Mesenchymal stem cell (in vitro differentiated cells and primary cell): ENCODE measurements around the gene MORC4.

Source experiments
- DNase-seq: peaks from one replicate; pipeline ENCODE4 v3.0.0-alpha.2; 2013
- H2AFZ ChIP-seq: one replicate; pipeline ENCODE4 v1.6.1; 2013; ENCODE audit warnings: low read depth, mild to moderate bottlenecking, control low read depth, inconsistent platforms, low read length, moderate library complexity
- H2AK5ac ChIP-seq: 2 replicates; pipeline ENCODE4 v1.6.1; 2013; ENCODE audit warnings: low read length, moderate library complexity, mild to moderate bottlenecking, inconsistent platforms; ENCODE audit not compliant: severe bottlenecking
- H2BK120ac ChIP-seq: one replicate; pipeline ENCODE4 v1.6.1; 2013; ENCODE audit warnings: low read depth, mild to moderate bottlenecking, inconsistent platforms, low read length, moderate library complexity
- H2BK12ac ChIP-seq, 2 experiments: one replicate each; pipeline ENCODE4 v1.6.1; 2013; ENCODE audit warnings: inconsistent platforms in 2 of 2, low read length in 2 of 2, mild to moderate bottlenecking in 2 of 2, moderate library complexity in 2 of 2, control low read depth in 1 of 2
- H2BK15ac ChIP-seq: one replicate; pipeline ENCODE4 v1.6.1; 2013; ENCODE audit warnings: mild to moderate bottlenecking, low read depth, inconsistent platforms; ENCODE audit not compliant: poor library complexity, severe bottlenecking
- H2BK5ac ChIP-seq: 2 replicates; pipeline ENCODE4 v1.6.1; 2013; ENCODE audit warnings: low read depth, mild to moderate bottlenecking, low read length, control low read depth, inconsistent platforms; ENCODE audit not compliant: poor library complexity, severe bottlenecking
- H3K14ac ChIP-seq, 2 experiments: one replicate each; pipeline ENCODE4 v1.6.1; 2013; ENCODE audit warnings: inconsistent platforms in 2 of 2, low read length in 2 of 2, control low read depth in 1 of 2, mild to moderate bottlenecking in 1 of 2, moderate library complexity in 1 of 2
- H3K18ac ChIP-seq, 2 experiments: one replicate each; pipeline ENCODE4 v1.6.1; 2013; ENCODE audit warnings: inconsistent platforms in 2 of 2, low read length in 2 of 2, control low read depth in 1 of 2, low read depth in 1 of 2, mild to moderate bottlenecking in 1 of 2
- H3K23ac ChIP-seq, 2 experiments: one replicate each; pipeline ENCODE4 v1.6.1; 2013; ENCODE audit warnings: inconsistent platforms in 2 of 2, low read length in 2 of 2, mild to moderate bottlenecking in 2 of 2, moderate library complexity in 2 of 2, control low read depth in 1 of 2
- H3K27ac ChIP-seq: 2 replicates; pipeline ENCODE4 v1.5.1; 2013; ENCODE audit warnings: mild to moderate bottlenecking, moderate library complexity, low read length, control low read depth, inconsistent platforms; ENCODE audit not compliant: poor library complexity, severe bottlenecking
- H3K27me3 ChIP-seq, 2 experiments: 2 replicates each; pipeline versions ENCODE4 v1.6.1 to v1.7.0; 2013; ENCODE audit warnings: low read length in 2 of 2, mild to moderate bottlenecking in 2 of 2, moderate library complexity in 2 of 2, control low read depth in 1 of 2, inconsistent platforms in 1 of 2; ENCODE audit not compliant: control insufficient read depth in 1 of 2, insufficient read depth in 1 of 2
- H3K36me3 ChIP-seq, 2 experiments: 2 replicates each; pipeline versions ENCODE4 v1.6.1 to v1.7.0; 2013; ENCODE audit warnings: low read length in 2 of 2, control low read depth in 1 of 2, inconsistent platforms in 1 of 2, low read depth in 1 of 2, mild to moderate bottlenecking in 1 of 2; ENCODE audit not compliant: insufficient read depth in 2 of 2, control insufficient read depth in 1 of 2
- H3K4ac ChIP-seq, 2 experiments: one replicate each; pipeline ENCODE4 v1.6.1; 2013; ENCODE audit warnings: inconsistent platforms in 2 of 2, low read length in 2 of 2, mild to moderate bottlenecking in 2 of 2, moderate library complexity in 2 of 2, control low read depth in 1 of 2, low read depth in 1 of 2
- H3K4me1 ChIP-seq: 2 replicates; pipeline ENCODE4 v1.6.1; 2013; ENCODE audit warnings: low read depth, low read length, control low read depth; ENCODE audit not compliant: control insufficient read depth, insufficient read depth
- H3K4me2 ChIP-seq: 2 replicates; pipeline ENCODE4 v1.6.1; 2013; ENCODE audit warnings: low read length, mild to moderate bottlenecking, inconsistent platforms; ENCODE audit not compliant: poor library complexity, severe bottlenecking
- H3K4me3 ChIP-seq, 2 experiments: 2 replicates each; pipeline versions ENCODE4 v1.5.1 to v1.7.0; 2013; ENCODE audit warnings: low read length in 2 of 2, mild to moderate bottlenecking in 2 of 2, control low read depth in 1 of 2, low read depth in 1 of 2; ENCODE audit not compliant: insufficient read depth in 1 of 2
- H3K79me1 ChIP-seq: replicated peaks from 2 replicates; pipeline ENCODE4 v1.6.1; 2013; ENCODE audit warnings: mild to moderate bottlenecking, control low read depth, low read length, inconsistent platforms; ENCODE audit not compliant: poor library complexity, severe bottlenecking
- H3K9ac ChIP-seq: 2 replicates; pipeline ENCODE4 v1.7.0; 2013; ENCODE audit warnings: mild to moderate bottlenecking, low read length, moderate library complexity
- H3K9me3 ChIP-seq: 2 replicates; pipeline ENCODE4 v1.7.0; 2013; ENCODE audit warnings: mild to moderate bottlenecking, low read length; ENCODE audit not compliant: control insufficient read depth
- H4K8ac ChIP-seq: one replicate; pipeline ENCODE4 v1.6.1; 2013; ENCODE audit warnings: inconsistent platforms, mild to moderate bottlenecking, low read length, moderate library complexity
- H4K91ac ChIP-seq: one replicate; pipeline ENCODE4 v1.6.1; 2013; ENCODE audit warnings: mild to moderate bottlenecking, low read length, inconsistent platforms
- WGBS: methylation state at CpG from one replicate; pipeline ENCODE4 v1.1.7; 2013; ENCODE audit warnings: mixed read lengths; 5-methylcytosine and 5-hydroxymethylcytosine counted together

Gene MORC4

GRCh38 chrX:106963111-106963510, 36.9 kb downstream of the MORC4 start:
- Histone ChIP-seq H3K79me1 (no peaks in the 10 kb centered on the region), H2AFZ (no peak overlapping the region), H3K23ac (no peak overlapping the region), H4K91ac (no peak overlapping the region), H3K4me2 (no peak overlapping the region), H3K36me3 (peaks cover 9 to 22% of the 10 kb centered on the region in 2 experiments), H2BK15ac (no peak overlapping the region), H2BK5ac (no peak overlapping the region), H3K9me3 (peaks cover 3% of the 10 kb centered on the region), H3K14ac (no peak overlapping the region), H2AK5ac (no peak overlapping the region), H3K27ac (no peak overlapping the region), H3K27me3 (peaks cover 0 to 28% of the 10 kb centered on the region in 2 experiments), H4K8ac (no peak overlapping the region), H2BK12ac (no peak overlapping the region), H3K4ac (no peak overlapping the region), H3K9ac (no peak overlapping the region), H3K4me3 (no peak overlapping the region), H3K18ac (no peak overlapping the region), H2BK120ac (no peak overlapping the region), H3K4me1 (no peaks in the 10 kb centered on the region)
- peak; percentile 3 for DNase-seq

GRCh38 chrX:106959901-106960300, 40.1 kb downstream of the MORC4 start:
- Histone ChIP-seq H3K23ac (no peak overlapping the region), H4K8ac (no peak overlapping the region), H3K4me1 (peaks cover 4% of the 10 kb centered on the region), H2BK12ac (no peak overlapping the region), H2BK5ac (no peak overlapping the region), H2BK15ac (no peak overlapping the region), H2BK120ac (no peak overlapping the region), H3K14ac (no peak overlapping the region), H3K4ac (no peak overlapping the region), H3K18ac (no peak overlapping the region), H3K27me3 (peaks cover 0 to 36% of the 10 kb centered on the region in 2 experiments), H3K4me2 (no peak overlapping the region), H3K9ac (no peak overlapping the region), H2AK5ac (no peak overlapping the region), H3K27ac (no peak overlapping the region), H4K91ac (no peak overlapping the region), H3K4me3 (no peak overlapping the region), H3K79me1 (no peaks in the 10 kb centered on the region), H3K36me3 (peaks cover 4 to 34% of the 10 kb centered on the region in 2 experiments), H3K9me3 (peaks cover 3% of the 10 kb centered on the region), H2AFZ (no peak overlapping the region)
- peak; percentile 18 for DNase-seq
- WGBS, result 81% methylated on average over 2 of the region's 2 CpGs

GRCh38 chrX:106957856-106958255, 42.2 kb downstream of the MORC4 start:
- H4K8ac ChIP-seq, result no peak overlapping the region
- no peaks in the 10 kb centered on the region for H3K79me1 ChIP-seq
- 95% methylated on average over 1 of the region's 1 CpG for WGBS
- H3K18ac ChIP-seq, result no peak overlapping the region
- no peak overlapping the region for H3K4me3 ChIP-seq
- H2BK120ac ChIP-seq, result no peak overlapping the region
- H3K14ac ChIP-seq, result no peak overlapping the region
- peaks cover 4 to 38% of the 10 kb centered on the region in 2 experiments for H3K36me3 ChIP-seq
- H3K4ac ChIP-seq, result no peak overlapping the region
- peaks cover 4% of the 10 kb centered on the region for H3K4me1 ChIP-seq
- H3K9ac ChIP-seq, result no peak overlapping the region
- no peaks in the 10 kb centered on the region for H3K9me3 ChIP-seq
- H3K4me2 ChIP-seq, result no peak overlapping the region
- no peak overlapping the region for H2AK5ac ChIP-seq
- no peak overlapping the region for H2BK12ac ChIP-seq
- no peak overlapping the region for H4K91ac ChIP-seq
- no peak for DNase-seq
- no peak overlapping the region for H3K23ac ChIP-seq
- no peak overlapping the region for H2BK5ac ChIP-seq
- H3K27me3 ChIP-seq, result peaks cover 0 to 32% of the 10 kb centered on the region in 2 experiments
- no peak overlapping the region for H2AFZ ChIP-seq
- H3K27ac ChIP-seq, result no peak overlapping the region
- no peak overlapping the region for H2BK15ac ChIP-seq

DNA sequence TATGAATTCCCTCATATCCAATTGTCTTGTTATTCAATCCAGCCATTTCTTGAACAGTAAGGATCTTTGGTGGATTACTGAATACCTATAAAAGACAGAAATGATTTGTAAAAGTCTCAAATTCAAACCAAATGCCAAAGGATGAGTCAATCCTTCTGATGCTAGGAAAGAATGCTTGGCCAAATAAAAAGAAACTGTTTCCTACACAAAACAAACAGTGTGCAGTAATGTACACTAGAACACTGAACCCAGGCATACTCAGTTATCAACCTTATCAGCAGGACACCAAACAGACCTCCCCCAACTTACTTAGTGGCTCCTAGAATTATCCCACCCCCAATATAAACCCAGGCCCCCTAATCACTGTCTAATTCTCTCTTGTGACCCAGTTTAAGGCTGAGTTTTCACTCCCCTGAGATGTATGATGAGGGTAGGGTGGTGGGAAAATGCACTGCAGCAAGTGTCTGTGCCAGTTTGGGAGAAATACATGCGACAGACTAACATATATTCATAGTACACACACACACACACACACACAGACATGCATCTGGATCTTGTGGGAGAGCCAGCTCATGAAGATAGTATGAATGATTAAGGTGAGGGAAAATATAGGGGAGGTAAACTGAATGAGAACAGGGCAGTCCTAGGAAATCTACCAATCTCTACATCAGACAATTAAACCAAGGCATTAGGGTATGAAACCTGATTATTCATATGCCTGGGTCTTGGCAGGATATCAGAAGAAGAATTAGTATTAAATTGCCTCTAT, 44.8 kb downstream of the MORC4 start:
- Histone ChIP-seq H2AK5ac (no peak overlapping the region), H3K9me3 (no peaks in the 10 kb centered on the region), H3K14ac (no peak overlapping the region), H3K18ac (no peak overlapping the region), H3K9ac (peak overlapping the region; percentile 5), H3K4me2 (no peak overlapping the region), H3K27me3 (peaks cover 0 to 25% of the 10 kb centered on the region in 2 experiments), H2BK120ac (no peak overlapping the region), H2AFZ (no peak overlapping the region), H2BK15ac (no peak overlapping the region), H4K91ac (no peak overlapping the region), H2BK5ac (no peak overlapping the region), H3K23ac (no peak overlapping the region), H3K4me1 (peaks cover 4% of the 10 kb centered on the region), H3K4ac (no peak overlapping the region), H3K36me3 (peaks cover 0 to 20% of the 10 kb centered on the region in 2 experiments), H3K4me3 (no peak overlapping the region), H2BK12ac (no peak overlapping the region), H4K8ac (no peak overlapping the region), H3K79me1 (peaks cover 4% of the 10 kb centered on the region), H3K27ac (peak overlapping the region; percentile 65)
- WGBS, result no CpG with 5 or more reads among the region's 1 CpG
- DNase-seq, result no peak
